Transverse colon (tissue), 4 donors: Measurements from ENCODE around the gene CD300H. TPM values are rescaled to one million over a fixed set of nuclear protein-coding genes. Genes with fewer than 3 reads are reported as not detected.

Source experiments
- DNase-seq: peaks from one replicate; pipeline ENCODE4 v3.0.0-alpha.2; 2019
- H3K27ac ChIP-seq, 4 donors: fragments of 200-600 bp; sonication (generic); 2 replicates each; pipeline ENCODE4 v1.5.1; 2016 to 2018; ENCODE audit warnings: inconsistent platforms in 4 of 4
- H3K27me3 ChIP-seq: fragments of 200-600 bp; sonication (generic); 2 replicates; pipeline ENCODE4 v1.5.1; 2017; ENCODE audit warnings: inconsistent platforms
- H3K36me3 ChIP-seq, 4 donors: fragments of 200-600 bp; sonication (generic); 2 replicates each; pipeline ENCODE4 v1.5.1; 2017 to 2019; ENCODE audit warnings: inconsistent platforms in 4 of 4
- H3K4me1 ChIP-seq, 4 donors: fragments of 200-600 bp; sonication (generic); 2 replicates each; pipeline ENCODE4 v1.5.1; 2017 to 2020; ENCODE audit warnings: inconsistent platforms in 4 of 4
- H3K4me3 ChIP-seq, 4 donors: fragments of 200-600 bp; sonication (generic); 1 replicate in 1 of 4; 2 replicates in 3 of 4; pipeline versions ENCODE4 v1.5.1 to v1.6.1; 2017 to 2019; ENCODE audit warnings: inconsistent platforms in 4 of 4
- H3K9me3 ChIP-seq, 2 donors: fragments of 200-600 bp; sonication (generic); 2 replicates each; pipeline ENCODE4 v1.5.1; 2017 to 2019; ENCODE audit warnings: inconsistent platforms in 2 of 2
- EP300 ChIP-seq: sonication (generic); formaldehyde crosslinking; IDR thresholded peaks from one replicate; pipeline ENCODE4 v1.6.1; 2017; ENCODE audit warnings: antibody characterized with exemption, low read depth
- POLR2A ChIP-seq: fragments of 450-650 bp; IDR thresholded peaks from one replicate; pipeline ENCODE4 v1.6.1; 2016; ENCODE audit warnings: antibody characterized with exemption, mild to moderate bottlenecking, moderate library complexity
- POLR2AphosphoS5 ChIP-seq, 3 donors: sonication (generic); formaldehyde crosslinking; IDR thresholded peaks; one replicate each; pipeline ENCODE4 v1.6.1; 2016; ENCODE audit warnings: antibody characterized with exemption in 3 of 3
- WGBS, 2 donors: methylation state at CpG; one replicate each; pipeline ENCODE4 v1.1.5; 2018; ENCODE audit warnings: low coverage in 1 of 2; 5-methylcytosine and 5-hydroxymethylcytosine counted together
- in situ Hi-C, 4 donors: fragments of 200-750 bp; cut with MboI; loops; one replicate each; pipeline versions ENCODE4 v1.15.0 to v1.15.1; 2017; ENCODE audit warnings: low sequenced_read_pairs in 3 of 4, low pct_ligation_motif_present in 1 of 4, low pct_unique_long_range_greater_than_20kb in 1 of 4
- intact Hi-C: fragments of 100-400 bp; cut with DNase I; formaldehyde crosslinking; loops from one replicate; pipeline ENCODE4 v1.15.1; 2023; ENCODE audit warnings: low total_unique reads
- total RNA-seq, 4 donors: library from RNA; depleted of rRNA; stranded (reverse); fragments of >200 nt; gene quantifications; one replicate each; pipeline ENCODE4 v1.1.0, GENCODE V29; 2016
- TF ChIP-seq, protein P1 (sequence below), 5 experiments: fragments of 200-600 bp in 3 of 5; fragments of 450-650 bp in 2 of 5; sonication (generic) in 3 of 5; IDR thresholded peaks; 1 replicate in 2 of 5; 2 replicates in 3 of 5; pipeline ENCODE4 v1.5.1; 2016 to 2017; ENCODE audit warnings: antibody characterized with exemption in 5 of 5, inconsistent platforms in 3 of 5, mild to moderate bottlenecking in 2 of 5, moderate library complexity in 1 of 5

CD300H gene
- total RNA-seq, 4 donors from 2014 or later, result not detected

DNA sequence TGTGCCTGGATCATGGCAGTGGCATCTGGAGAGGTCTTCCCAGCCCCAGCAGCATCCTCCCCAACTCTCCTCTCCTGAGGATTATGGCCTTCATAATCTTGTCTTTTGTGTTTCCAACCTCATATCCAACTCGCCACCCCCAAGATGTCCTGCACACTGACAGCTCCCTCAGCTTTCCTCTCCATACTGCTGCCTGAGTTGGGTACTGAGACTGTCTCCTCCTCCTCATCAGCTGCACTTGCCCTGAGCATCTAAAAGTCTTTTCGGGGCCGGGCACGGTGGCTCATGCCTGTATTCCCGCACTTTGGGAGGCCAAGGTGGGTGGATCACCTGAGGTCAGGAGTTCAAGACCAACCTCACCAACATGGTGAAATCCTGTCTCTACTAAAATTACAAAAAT lies 38.1 kb downstream of the CD300H start:
- intact Hi-C loops, result no loop called here
- Histone ChIP-seq H3K27me3 (peaks cover 1% of the 10 kb centered on the region), H3K4me3 (no peak overlapping the region), H3K9me3 (no peaks in the 10 kb centered on the region), H3K27ac (no peak overlapping the region), H3K36me3 (no peaks in the 10 kb centered on the region), H3K4me1 (no peaks in the 10 kb centered on the region)
- TF ChIP-seq, protein P1, sequence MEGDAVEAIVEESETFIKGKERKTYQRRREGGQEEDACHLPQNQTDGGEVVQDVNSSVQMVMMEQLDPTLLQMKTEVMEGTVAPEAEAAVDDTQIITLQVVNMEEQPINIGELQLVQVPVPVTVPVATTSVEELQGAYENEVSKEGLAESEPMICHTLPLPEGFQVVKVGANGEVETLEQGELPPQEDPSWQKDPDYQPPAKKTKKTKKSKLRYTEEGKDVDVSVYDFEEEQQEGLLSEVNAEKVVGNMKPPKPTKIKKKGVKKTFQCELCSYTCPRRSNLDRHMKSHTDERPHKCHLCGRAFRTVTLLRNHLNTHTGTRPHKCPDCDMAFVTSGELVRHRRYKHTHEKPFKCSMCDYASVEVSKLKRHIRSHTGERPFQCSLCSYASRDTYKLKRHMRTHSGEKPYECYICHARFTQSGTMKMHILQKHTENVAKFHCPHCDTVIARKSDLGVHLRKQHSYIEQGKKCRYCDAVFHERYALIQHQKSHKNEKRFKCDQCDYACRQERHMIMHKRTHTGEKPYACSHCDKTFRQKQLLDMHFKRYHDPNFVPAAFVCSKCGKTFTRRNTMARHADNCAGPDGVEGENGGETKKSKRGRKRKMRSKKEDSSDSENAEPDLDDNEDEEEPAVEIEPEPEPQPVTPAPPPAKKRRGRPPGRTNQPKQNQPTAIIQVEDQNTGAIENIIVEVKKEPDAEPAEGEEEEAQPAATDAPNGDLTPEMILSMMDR (IDR thresholded peaks at IDR 0.05), result no peak
- TF ChIP-seq POLR2A (no peak), EP300 (no peak), POLR2AphosphoS5 (IDR thresholded peaks at IDR 0.05) (no peak)
- no peak for DNase-seq
- in situ Hi-C loops, result no loop called here
- 87% methylated on average over 5 of the region's 5 CpGs; no CpG with 5 or more reads in 1 of the 2 donors for WGBS, 2 donors

DNA sequence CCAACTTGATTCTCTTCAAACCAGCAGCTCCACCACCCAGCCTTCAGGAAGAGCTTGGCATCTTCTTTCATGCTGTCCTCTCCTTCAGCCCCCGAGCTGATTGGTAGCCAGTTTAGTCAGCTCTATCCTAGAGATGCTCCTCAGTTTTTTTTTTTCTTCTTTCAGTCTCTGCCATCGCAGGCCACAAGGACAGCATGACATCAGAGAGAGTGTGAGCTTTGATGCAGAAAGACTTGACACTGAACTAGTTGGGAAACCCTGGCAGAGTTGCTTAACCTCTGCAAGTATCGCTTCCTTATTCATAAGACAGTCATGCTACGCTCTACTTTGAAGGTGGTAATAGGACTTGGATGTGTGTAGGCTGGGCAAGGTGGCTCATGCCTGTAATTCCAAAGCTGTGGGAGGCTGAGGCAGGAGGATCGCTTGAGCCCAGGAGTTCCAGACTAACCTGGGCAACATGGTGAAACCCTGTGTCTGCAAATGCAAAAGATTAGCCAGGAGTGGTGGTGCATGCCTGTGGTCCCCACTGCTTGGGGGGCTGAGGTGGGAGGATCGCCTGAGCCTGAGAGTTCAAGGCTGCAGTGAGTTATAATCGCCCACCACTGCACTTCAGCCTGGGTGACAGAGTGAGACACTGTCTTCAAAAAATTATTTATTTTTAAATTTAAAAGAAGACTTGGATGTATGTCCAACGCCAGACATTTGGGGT lies 38.7 kb downstream of the CD300H start:
- H3K9me3 ChIP-seq, result no peaks in the 10 kb centered on the region
- in situ Hi-C loops (no loop called here), intact Hi-C loops (no loop called here)
- no peak for DNase-seq
- WGBS, 2 donors, result 62 to 100% methylated on average over 1 to 8 of the region's 8 CpGs
- no peak overlapping the region for H3K4me3 ChIP-seq
- H3K27ac ChIP-seq, result no peak overlapping the region
- TF ChIP-seq POLR2A, result no peak
- TF ChIP-seq EP300, result no peak
- no peak for TF ChIP-seq POLR2AphosphoS5 (IDR thresholded peaks at IDR 0.05)
- TF ChIP-seq, protein P1 (IDR thresholded peaks at IDR 0.05), result no peak
- H3K27me3 ChIP-seq, result no peaks in the 10 kb centered on the region
- no peaks in the 10 kb centered on the region for H3K4me1 ChIP-seq
- H3K36me3 ChIP-seq, result no peaks in the 10 kb centered on the region

DNA sequence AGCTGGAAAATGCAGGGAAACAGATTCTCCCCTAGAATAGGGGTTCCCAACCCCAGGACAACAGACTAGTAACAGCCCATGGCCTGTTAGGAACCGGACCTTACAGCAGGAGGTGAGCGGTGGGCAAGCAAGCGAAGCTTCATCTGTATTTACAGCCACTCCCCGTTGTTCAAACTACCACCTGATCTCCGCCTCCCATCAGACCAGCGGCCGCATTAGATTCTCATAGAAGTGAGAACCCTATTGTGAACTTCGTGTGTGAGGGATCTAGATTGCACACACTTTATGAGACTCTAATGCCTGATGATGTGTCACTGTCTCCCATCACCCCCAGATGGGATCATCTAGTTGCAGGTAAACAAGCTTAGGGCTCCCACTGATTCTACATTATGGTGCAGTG lies 39.6 kb downstream of the CD300H start:
- Histone ChIP-seq H3K4me3 (no peak overlapping the region), H3K4me1 (no peaks in the 10 kb centered on the region), H3K36me3 (no peaks in the 10 kb centered on the region), H3K27me3 (no peaks in the 10 kb centered on the region), H3K27ac (no peak overlapping the region), H3K9me3 (no peaks in the 10 kb centered on the region)
- TF ChIP-seq, protein P1 (IDR thresholded peaks at IDR 0.05), result no peak
- TF ChIP-seq POLR2A, result no peak
- no peak for TF ChIP-seq EP300
- no peak for TF ChIP-seq POLR2AphosphoS5 (IDR thresholded peaks at IDR 0.05)
- WGBS, 2 donors, result 82% methylated on average over 8 of the region's 8 CpGs; no CpG with 5 or more reads in 1 of the 2 donors
- intact Hi-C loops (no loop called here), in situ Hi-C loops (no loop called here)
- DNase-seq, result no peak

DNA sequence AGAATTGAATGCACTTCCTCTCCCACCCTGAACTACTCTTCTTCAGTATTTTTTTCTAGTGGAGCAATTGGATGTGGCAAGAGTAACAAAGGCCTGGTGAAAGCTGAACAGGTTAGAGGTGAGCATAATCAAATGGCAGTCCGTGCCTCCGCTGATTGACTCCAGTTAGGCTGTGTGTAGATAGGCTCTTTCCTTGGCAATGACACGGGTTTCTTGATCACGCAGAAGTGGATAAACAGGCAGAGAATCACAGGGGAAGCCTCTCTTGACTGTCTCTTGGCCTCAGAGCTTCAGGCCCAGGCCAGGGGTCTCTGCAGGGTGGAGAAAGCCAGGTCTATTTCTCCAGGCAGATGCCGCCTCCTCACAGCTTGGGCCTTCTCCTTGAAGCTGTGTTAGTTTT lies 40.2 kb downstream of the CD300H start:
- in situ Hi-C loops, result no loop called here
- DNase-seq, result no peak
- H3K4me3 ChIP-seq, result no peak overlapping the region
- intact Hi-C loops, result no loop called here
- no peaks in the 10 kb centered on the region for H3K27me3 ChIP-seq
- no peaks in the 10 kb centered on the region for H3K36me3 ChIP-seq
- no peaks in the 10 kb centered on the region for H3K4me1 ChIP-seq
- no peaks in the 10 kb centered on the region for H3K9me3 ChIP-seq
- no peak overlapping the region for H3K27ac ChIP-seq
- TF ChIP-seq POLR2AphosphoS5 (IDR thresholded peaks at IDR 0.05) (no peak), POLR2A (no peak), EP300 (no peak)
- TF ChIP-seq, protein P1 (IDR thresholded peaks at IDR 0.05), result no peak
- 87% methylated on average over 5 of the region's 5 CpGs; no CpG with 5 or more reads in 1 of the 2 donors for WGBS, 2 donors
